HepG2 (cell line): ENCODE measurements around the gene ZBTB9. TPM values are rescaled to one million over a fixed set of nuclear protein-coding genes. Genes with fewer than 3 reads are reported as not detected.

Experiments
- ATF4 ChIP-seq, 2 experiments: fragments of 450-650 bp in 1 of 2; sonication (generic) in 1 of 2; formaldehyde crosslinking; IDR thresholded peaks; 2 replicates each; pipeline versions ENCODE4 v1.5.0 to v1.8.0; 2020 to 2022; ENCODE audit warnings: mild to moderate bottlenecking in 1 of 2, missing genetic modification reagents in 1 of 2
- CC2D1A ChIP-seq: sonication (generic); formaldehyde crosslinking; IDR thresholded peaks from 2 replicates; pipeline ENCODE4 v1.8.1; 2023; ENCODE audit warnings: mild to moderate bottlenecking, missing genetic modification reagents
- FIP1L1 ChIP-seq: fragments of 200-400 bp; formaldehyde crosslinking; IDR thresholded peaks from 2 replicates; pipeline ENCODE4 v1.6.1; 2018; ENCODE audit warnings: low read depth, mild to moderate bottlenecking, low read length, moderate library complexity, borderline replicate concordance; ENCODE audit not compliant: insufficient read depth
- HNRNPLL ChIP-seq: fragments of 200-400 bp; formaldehyde crosslinking; IDR thresholded peaks from 2 replicates; pipeline ENCODE4 v1.6.1; 2017; ENCODE audit warnings: mild to moderate bottlenecking, low read depth, low read length; ENCODE audit not compliant: poor library complexity, severe bottlenecking
- MYNN ChIP-seq: sonication (generic); formaldehyde crosslinking; IDR thresholded peaks from 2 replicates; pipeline ENCODE4 v1.4.0; 2020; ENCODE audit warnings: mild to moderate bottlenecking, low read depth, missing genetic modification reagents
- NFKB2 ChIP-seq: sonication (generic); formaldehyde crosslinking; IDR thresholded peaks from 2 replicates; pipeline ENCODE4 v1.4.0; 2020; ENCODE audit warnings: missing genetic modification reagents, borderline replicate concordance
- NKX3-1 ChIP-seq: sonication (generic); formaldehyde crosslinking; IDR thresholded peaks from 2 replicates; pipeline ENCODE4 v1.5.0; 2020; ENCODE audit warnings: missing genetic modification reagents
- RFX3 ChIP-seq: IDR thresholded peaks from 2 replicates; pipeline ENCODE4 v1.6.1; 2016; ENCODE audit warnings: missing biosample characterization, missing genetic modification reagents
- SIN3A ChIP-seq: IDR thresholded peaks from 2 replicates; pipeline ENCODE4 v1.6.1; 2011; ENCODE audit warnings: low read depth, mild to moderate bottlenecking, control low read depth, low read length, borderline replicate concordance
- SNAPC2 ChIP-seq: sonication (generic); formaldehyde crosslinking; IDR thresholded peaks from 2 replicates; pipeline ENCODE4 v1.8.1; 2022; ENCODE audit warnings: mild to moderate bottlenecking, missing genetic modification reagents
- TRIM24 ChIP-seq: sonication (generic); formaldehyde crosslinking; IDR thresholded peaks from 2 replicates; pipeline ENCODE4 v1.8.0; 2022; ENCODE audit warnings: mild to moderate bottlenecking, missing genetic modification reagents
- ZFP82 ChIP-seq: sonication (generic); formaldehyde crosslinking; IDR thresholded peaks from 2 replicates; pipeline ENCODE4 v1.5.1; 2020; ENCODE audit warnings: mild to moderate bottlenecking, missing genetic modification reagents, borderline replicate concordance
- ZFYVE20 ChIP-seq: sonication (generic); formaldehyde crosslinking; IDR thresholded peaks from 2 replicates; pipeline ENCODE4 v1.8.0; 2023; ENCODE audit warnings: low read depth, mild to moderate bottlenecking, moderate library complexity, missing genetic modification reagents, borderline replicate concordance
- ZMAT3 ChIP-seq: sonication (generic); formaldehyde crosslinking; conservative IDR thresholded peaks from 2 replicates; pipeline ENCODE4 v1.7.0; 2021; ENCODE audit warnings: missing genetic modification reagents
- ZNF326 ChIP-seq: sonication (generic); formaldehyde crosslinking; IDR thresholded peaks from 2 replicates; pipeline ENCODE4 v1.4.0; 2020; ENCODE audit warnings: missing genetic modification reagents, borderline replicate concordance
- ZNF484 ChIP-seq: sonication (generic); formaldehyde crosslinking; IDR thresholded peaks from 2 replicates; pipeline ENCODE4 v1.5.1; 2020; ENCODE audit warnings: mild to moderate bottlenecking, low read depth, missing genetic modification reagents, borderline replicate concordance
- ZNF841 ChIP-seq: sonication (generic); formaldehyde crosslinking; IDR thresholded peaks from 2 replicates; pipeline ENCODE4 v1.8.1; 2023; ENCODE audit warnings: missing genetic modification reagents, borderline replicate concordance
- polyA plus RNA-seq, 8 experiments: library from polyadenylated mRNA; depleted of rRNA in 3 of 8; stranded (reverse) in 7 of 8; unstranded in 1 of 8; fragments of >200 nt; fragmentation: Illumina TruSeq in 4 of 8; extraction: Trizol in 4 of 8; gene quantifications; 2 replicates each; pipeline versions ENCODE4 v1.2.1 to v1.2.3, GENCODE V29; 2011 to 2016; ENCODE audit warnings: low read depth in 4 of 8, missing spikeins in 1 of 8, mixed read lengths in 1 of 8; ENCODE audit not compliant: insufficient read depth in 1 of 8
- total RNA-seq, 5 experiments: library from RNA; depleted of rRNA; stranded (reverse); fragments of >200 nt; fragmentation: Illumina TruSeq; extraction: Trizol; gene quantifications; 2 replicates each; pipeline ENCODE4 v1.2.3, GENCODE V29; 2016; ENCODE audit warnings: low read depth in 1 of 5
- TF ChIP-seq, protein P1 (sequence below): sonication (generic); formaldehyde crosslinking; conservative IDR thresholded peaks from 2 replicates; pipeline ENCODE4 v1.4.0; 2020; ENCODE audit warnings: mild to moderate bottlenecking, missing genetic modification reagents, moderate library complexity
- TF ChIP-seq, protein P2 (sequence below): sonication (generic); formaldehyde crosslinking; IDR thresholded peaks from 2 replicates; pipeline ENCODE4 v1.5.1; 2020; ENCODE audit warnings: mild to moderate bottlenecking, missing genetic modification reagents, moderate library complexity
- TF ChIP-seq, protein P3 (sequence below): sonication (generic); formaldehyde crosslinking; IDR thresholded peaks from 2 replicates; pipeline ENCODE4 v1.8.0; 2022; ENCODE audit warnings: low read depth, missing genetic modification reagents

Gene ZBTB9
- total and polyA plus RNA-seq, 2 of the 13 experiments (the other 11 are each of a cell fraction or from before 2014, with no cell fraction given): 5.3 to 9.2 TPM

- TF ChIP-seq, protein P1, sequence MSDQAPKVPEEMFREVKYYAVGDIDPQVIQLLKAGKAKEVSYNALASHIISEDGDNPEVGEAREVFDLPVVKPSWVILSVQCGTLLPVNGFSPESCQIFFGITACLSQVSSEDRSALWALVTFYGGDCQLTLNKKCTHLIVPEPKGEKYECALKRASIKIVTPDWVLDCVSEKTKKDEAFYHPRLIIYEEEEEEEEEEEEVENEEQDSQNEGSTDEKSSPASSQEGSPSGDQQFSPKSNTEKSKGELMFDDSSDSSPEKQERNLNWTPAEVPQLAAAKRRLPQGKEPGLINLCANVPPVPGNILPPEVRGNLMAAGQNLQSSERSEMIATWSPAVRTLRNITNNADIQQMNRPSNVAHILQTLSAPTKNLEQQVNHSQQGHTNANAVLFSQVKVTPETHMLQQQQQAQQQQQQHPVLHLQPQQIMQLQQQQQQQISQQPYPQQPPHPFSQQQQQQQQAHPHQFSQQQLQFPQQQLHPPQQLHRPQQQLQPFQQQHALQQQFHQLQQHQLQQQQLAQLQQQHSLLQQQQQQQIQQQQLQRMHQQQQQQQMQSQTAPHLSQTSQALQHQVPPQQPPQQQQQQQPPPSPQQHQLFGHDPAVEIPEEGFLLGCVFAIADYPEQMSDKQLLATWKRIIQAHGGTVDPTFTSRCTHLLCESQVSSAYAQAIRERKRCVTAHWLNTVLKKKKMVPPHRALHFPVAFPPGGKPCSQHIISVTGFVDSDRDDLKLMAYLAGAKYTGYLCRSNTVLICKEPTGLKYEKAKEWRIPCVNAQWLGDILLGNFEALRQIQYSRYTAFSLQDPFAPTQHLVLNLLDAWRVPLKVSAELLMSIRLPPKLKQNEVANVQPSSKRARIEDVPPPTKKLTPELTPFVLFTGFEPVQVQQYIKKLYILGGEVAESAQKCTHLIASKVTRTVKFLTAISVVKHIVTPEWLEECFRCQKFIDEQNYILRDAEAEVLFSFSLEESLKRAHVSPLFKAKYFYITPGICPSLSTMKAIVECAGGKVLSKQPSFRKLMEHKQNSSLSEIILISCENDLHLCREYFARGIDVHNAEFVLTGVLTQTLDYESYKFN (CRISPR knock-in tag): no peak; the same call in 1 of the 2 replicates
- TF ChIP-seq RFX3 (CRISPR knock-in tag): no peak
- no peak for TF ChIP-seq FIP1L1
- TF ChIP-seq SNAPC2 (CRISPR knock-in tag): 0 out of 2 replicates have a peak, but pooled peaks have one; percentile 8
- TF ChIP-seq, protein P2, sequence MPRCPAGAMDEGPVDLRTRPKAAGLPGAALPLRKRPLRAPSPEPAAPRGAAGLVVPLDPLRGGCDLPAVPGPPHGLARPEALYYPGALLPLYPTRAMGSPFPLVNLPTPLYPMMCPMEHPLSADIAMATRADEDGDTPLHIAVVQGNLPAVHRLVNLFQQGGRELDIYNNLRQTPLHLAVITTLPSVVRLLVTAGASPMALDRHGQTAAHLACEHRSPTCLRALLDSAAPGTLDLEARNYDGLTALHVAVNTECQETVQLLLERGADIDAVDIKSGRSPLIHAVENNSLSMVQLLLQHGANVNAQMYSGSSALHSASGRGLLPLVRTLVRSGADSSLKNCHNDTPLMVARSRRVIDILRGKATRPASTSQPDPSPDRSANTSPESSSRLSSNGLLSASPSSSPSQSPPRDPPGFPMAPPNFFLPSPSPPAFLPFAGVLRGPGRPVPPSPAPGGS (CRISPR knock-in tag): 0 out of 2 replicates have a peak, but pooled peaks have one; percentile 29
- no peak for TF ChIP-seq ZNF484 (CRISPR knock-in tag)
- no peak for TF ChIP-seq HNRNPLL
- TF ChIP-seq TRIM24 (CRISPR knock-in tag): no peak
- 0 out of 2 replicates have a peak, but pooled peaks have one; percentile 69 for TF ChIP-seq ZMAT3 (CRISPR knock-in tag)
- TF ChIP-seq ZFYVE20 (CRISPR knock-in tag): no peak
- no peak for TF ChIP-seq ZNF841
- TF ChIP-seq CC2D1A (CRISPR knock-in tag): no peak
- TF ChIP-seq NKX3-1: no peak
- TF ChIP-seq NFKB2: peak; percentile 48; the same call in 1 of the 2 replicates
- TF ChIP-seq ZNF326: no peak
- TF ChIP-seq, protein P3, sequence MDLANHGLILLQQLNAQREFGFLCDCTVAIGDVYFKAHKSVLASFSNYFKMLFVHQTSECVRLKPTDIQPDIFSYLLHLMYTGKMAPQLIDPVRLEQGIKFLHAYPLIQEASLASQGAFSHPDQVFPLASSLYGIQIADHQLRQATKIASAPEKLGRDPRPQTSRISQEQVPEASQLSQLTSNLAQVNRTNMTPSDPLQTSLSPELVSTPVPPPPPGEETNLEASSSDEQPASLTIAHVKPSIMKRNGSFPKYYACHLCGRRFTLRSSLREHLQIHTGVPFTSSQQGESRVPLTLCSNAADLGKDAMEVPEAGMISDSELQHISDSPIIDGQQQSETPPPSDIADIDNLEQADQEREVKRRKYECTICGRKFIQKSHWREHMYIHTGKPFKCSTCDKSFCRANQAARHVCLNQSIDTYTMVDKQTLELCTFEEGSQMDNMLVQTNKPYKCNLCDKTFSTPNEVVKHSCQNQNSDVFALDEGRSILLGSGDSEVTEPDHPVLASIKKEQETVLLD (CRISPR knock-in tag): peak; percentile 55; the same call in 1 of the 2 replicates
- TF ChIP-seq ATF4 (CRISPR knock-in tag; IDR thresholded peaks at IDR 0.05): no peak
- no peak for TF ChIP-seq MYNN (CRISPR knock-in tag)
- TF ChIP-seq SIN3A: peak; percentile 54; the same call in 1 of the 2 replicates
- TF ChIP-seq ZFP82 (CRISPR knock-in tag): peak; percentile 29; the same call in 1 of the 2 replicates
Measured at GRCh38 chr6:33410711-33411631, 43.4 kb upstream of the ZBTB9 start, which contains the start of gene PHF1 (continued).
